Right renal pelvis (tissue), 4 donors: ENCODE measurements around the gene TROAP. TPM values are rescaled to one million over a fixed set of nuclear protein-coding genes. Genes with fewer than 3 reads are reported as not detected.
"Not testable (repeated sequence)": the region's sequence is repeated elsewhere in the genome, so short reads cannot be mapped to it uniquely, and the experiment has no call there.

ENCODE experiments used
- DNase-seq, 4 donors: peaks; one replicate each; pipeline ENCODE4 v3.0.0-alpha.2; 2013; ENCODE audit warnings: low read depth in 4 of 4, low spot score in 3 of 4, missing footprints in 1 of 4
- polyA plus RNA-seq, 4 donors: library from polyadenylated mRNA; unstranded; fragments of 120-200 nt; gene quantifications; one replicate each; pipeline ENCODE4 v1.2.1, GENCODE V29; 2013; ENCODE audit not compliant: insufficient read length in 4 of 4

Gene TROAP
- polyA plus RNA-seq, 4 donors: 20.6 to 21.7 (median 21.4) TPM

GRCh38 chr12:49294086-49294803 is 28.8 kb upstream of the TROAP start:
- DNase-seq: no peak

GRCh38 chr12:49294804-49295081 is 28.3 kb upstream of the TROAP start:
- DNase-seq: no peak

DNA sequence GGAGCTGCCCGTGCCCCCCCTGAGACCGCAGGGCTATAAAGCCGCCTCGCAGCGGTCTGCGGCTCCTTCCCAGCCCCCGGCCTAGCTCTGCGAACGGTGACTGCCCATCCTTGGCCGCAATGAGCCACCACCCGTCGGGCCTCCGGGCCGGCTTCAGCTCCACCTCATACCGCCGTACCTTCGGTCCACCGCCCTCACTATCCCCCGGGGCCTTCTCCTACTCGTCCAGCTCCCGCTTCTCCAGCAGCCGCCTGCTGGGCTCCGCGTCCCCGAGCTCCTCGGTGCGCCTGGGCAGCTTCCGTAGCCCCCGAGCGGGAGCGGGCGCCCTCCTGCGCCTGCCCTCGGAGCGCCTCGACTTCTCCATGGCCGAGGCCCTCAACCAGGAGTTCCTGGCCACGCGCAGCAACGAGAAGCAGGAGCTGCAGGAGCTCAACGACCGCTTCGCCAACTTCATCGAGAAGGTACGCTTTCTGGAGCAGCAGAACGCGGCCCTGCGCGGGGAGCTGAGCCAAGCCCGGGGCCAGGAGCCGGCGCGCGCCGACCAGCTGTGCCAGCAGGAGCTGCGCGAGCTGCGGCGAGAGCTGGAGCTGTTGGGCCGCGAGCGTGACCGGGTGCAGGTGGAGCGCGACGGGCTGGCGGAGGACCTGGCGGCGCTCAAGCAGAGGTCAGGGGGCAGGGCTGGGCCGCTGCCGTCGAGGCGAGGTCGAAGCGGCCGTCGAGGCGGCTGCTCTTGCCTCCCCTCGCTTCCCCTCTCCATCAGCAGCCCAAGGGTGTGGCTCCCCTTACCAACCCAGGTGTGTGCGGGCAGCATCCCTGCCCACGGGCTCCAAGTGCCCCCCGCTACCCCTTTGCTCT is 27.7 kb upstream of the TROAP start, which contains the start of gene PRPH:
PRPH (plus strand) TSS at position 66 of the 855 bp plus-strand sequence; CDS start at position 120, 54 bp downstream.
- DNase-seq: no peak

- DNase-seq: no peak
Measured at GRCh38 chr12:49296034-49296835, 26.8 kb upstream of the TROAP start.

DNA sequence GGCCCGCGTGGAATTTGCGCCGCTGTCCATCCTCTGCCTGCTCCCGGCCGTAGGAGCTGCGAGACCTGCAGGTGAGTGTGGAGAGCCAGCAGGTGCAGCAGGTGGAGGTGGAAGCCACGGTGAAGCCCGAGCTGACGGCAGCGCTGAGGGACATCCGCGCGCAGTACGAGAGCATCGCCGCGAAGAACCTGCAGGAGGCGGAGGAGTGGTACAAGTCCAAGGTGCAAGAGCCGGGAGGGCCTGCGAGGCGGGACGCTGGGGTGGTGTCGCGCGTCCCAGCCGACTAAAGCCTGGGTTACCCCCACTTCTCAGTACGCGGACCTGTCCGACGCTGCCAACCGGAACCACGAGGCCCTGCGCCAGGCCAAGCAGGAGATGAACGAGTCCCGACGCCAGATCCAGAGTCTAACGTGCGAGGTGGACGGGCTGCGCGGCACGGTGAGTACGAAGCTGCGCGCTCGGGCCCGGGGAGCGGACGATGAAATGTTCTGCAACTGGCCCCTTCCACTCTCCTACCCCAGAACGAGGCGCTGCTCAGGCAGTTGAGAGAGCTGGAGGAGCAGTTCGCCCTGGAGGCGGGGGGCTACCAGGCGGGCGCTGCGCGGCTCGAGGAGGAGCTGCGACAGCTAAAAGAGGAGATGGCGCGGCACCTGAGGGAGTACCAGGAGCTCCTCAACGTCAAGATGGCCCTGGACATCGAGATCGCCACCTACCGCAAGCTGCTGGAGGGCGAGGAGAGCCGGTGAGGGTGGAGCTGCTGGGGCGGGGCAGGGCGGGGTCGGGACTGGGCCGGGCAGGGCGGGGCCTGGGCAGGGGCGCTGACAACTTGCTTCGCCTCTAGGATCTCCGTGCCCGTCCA is 26.0 kb upstream of the TROAP start:
- no peak for DNase-seq

DNA sequence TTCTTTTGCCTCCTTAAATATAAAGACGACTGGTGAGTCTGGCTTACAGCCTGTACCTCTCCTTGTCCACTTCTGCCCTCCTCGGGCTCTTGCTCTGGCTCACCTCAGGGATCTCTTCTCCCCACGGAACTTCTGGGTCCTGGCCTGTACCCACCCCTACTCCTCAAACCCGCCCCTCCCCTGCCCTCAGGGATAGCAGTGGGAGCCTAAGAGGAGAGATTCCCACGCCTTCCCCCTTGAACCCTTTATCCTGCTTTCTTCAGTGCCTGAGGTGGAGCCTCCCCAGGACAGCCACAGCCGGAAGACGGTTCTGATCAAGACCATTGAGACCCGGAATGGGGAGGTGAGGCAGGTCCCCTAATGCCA is 25.4 kb upstream of the TROAP start:
- no peak for DNase-seq

GRCh38 chr12:49298160-49298559 is 24.9 kb upstream of the TROAP start:
- DNase-seq: no peak

DNA sequence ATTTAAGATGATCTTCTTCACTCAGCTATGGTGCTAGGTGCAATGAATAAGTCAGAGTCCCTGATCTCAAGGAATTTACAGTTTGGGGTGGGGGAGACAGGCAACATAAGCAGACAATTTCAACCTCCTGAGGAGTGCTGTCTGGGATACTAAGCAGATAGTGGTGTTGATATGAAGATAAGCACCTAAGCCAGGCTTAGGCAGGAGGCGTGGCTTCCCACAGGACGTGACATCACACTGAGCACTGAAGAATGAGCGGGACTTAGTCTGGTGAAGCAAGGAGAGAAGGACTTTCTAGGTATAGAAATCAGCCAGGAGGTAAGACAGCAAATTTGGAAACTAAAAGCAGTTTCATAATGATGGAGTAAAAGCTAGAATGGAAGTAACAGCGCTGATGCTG is 21.3 kb upstream of the TROAP start:
- DNase-seq: no peak

DNA sequence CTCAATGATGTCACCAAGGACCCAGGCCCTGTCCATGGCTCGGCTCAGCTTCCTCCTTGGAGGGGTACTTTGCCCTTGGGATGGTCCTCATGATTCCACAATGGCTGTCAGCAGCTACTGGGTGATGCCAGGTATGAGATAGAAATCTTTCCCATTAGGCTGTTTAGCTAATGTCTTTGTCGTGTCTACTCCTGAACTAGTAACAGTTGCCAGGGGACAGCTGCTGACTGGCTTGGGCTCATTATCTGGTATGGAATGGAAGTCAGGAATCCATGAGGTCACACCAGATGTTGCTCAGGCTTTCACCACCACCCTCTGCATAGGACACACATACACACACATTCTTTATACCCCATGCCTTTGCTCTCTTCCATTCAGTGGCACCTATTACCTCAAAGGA is 18.9 kb upstream of the TROAP start:
- DNase-seq: no peak

GRCh38 chr12:49305762-49306510 is 17.1 kb upstream of the TROAP start:
- DNase-seq: no peak

DNA sequence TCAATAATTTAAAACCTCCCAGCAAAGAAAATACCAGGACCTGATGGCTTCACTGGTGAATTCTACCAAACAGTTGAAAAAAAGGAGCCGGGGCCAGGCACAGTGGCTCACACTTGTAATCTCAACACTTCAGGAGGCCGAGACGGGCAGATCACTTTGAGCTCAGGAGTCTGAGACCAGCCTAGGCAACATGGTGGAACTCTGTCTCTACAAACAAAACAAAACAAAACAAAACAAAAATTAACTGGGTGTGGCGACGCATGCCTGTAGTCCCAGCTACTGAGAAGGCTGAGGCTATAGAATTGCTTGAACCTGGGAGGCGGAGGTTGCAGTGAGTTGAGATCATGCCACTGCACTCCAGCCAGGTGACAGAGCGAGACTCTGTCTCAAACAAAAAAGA is 13.7 kb upstream of the TROAP start:
- no peak for DNase-seq

GRCh38 chr12:49310451-49311000 is 12.5 kb upstream of the TROAP start:
- DNase-seq: not testable (repeated sequence)

GRCh38 chr12:49314811-49315210 is 8.2 kb upstream of the TROAP start:
- DNase-seq: no peak

DNA sequence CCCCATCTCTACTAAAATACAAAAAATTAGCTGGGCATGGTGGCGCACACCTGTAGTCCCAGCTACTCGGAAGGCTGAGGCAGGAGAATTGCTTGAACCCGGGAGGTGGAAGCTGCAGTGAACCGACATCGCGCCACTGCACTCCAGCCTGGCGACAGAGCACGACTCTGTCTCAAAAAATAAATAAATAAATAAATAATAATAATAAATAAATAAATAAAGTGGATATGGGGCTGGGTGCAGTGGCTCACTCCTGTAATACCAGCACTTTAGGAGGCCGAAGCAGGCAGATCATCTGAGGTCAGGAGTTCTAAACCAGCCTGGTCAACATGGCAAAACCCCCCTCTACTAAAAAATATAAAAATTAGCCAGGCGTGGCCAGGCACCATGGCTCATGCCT is 5.9 kb upstream of the TROAP start:
- not testable (repeated sequence) for DNase-seq

- not testable (repeated sequence) for DNase-seq
Measured at GRCh38 chr12:49320411-49321103, 2.5 kb upstream of the TROAP start.

- no peak for DNase-seq
Measured at GRCh38 chr12:49322367-49322707, 718 bp upstream of the TROAP start.

- DNase-seq: no peak
Measured at GRCh38 chr12:49323524-49324097, 556 bp downstream of the TROAP start.

GRCh38 chr12:49325606-49326005 is 2.6 kb downstream of the TROAP start:
- no peak for DNase-seq

GRCh38 chr12:49327368-49327767 is 4.3 kb downstream of the TROAP start:
- DNase-seq: no peak
